Neutrophil (primary cell): Measurements from ENCODE around the gene ABTB2.

Experiments used
- H3K27ac ChIP-seq: fragments of 200-600 bp; sonication (generic); 2 replicates; pipeline ENCODE4 v1.5.1; 2016; ENCODE audit warnings: mild to moderate bottlenecking, moderate library complexity
- H3K27me3 ChIP-seq: fragments of 200-600 bp; sonication (generic); 2 replicates; pipeline ENCODE4 v1.6.0; 2016; ENCODE audit warnings: mild to moderate bottlenecking
- H3K36me3 ChIP-seq: fragments of 200-600 bp; sonication (generic); 2 replicates; pipeline ENCODE4 v1.5.1; 2017
- H3K4me1 ChIP-seq, 2 experiments: fragments of 200-600 bp in 1 of 2; sonication (generic) in 1 of 2; 1 replicate in 1 of 2; 2 replicates in 1 of 2; pipeline versions ENCODE4 v1.5.1 to v1.6.1; 2013 to 2016; ENCODE audit warnings: low read depth in 1 of 2, low read length in 1 of 2, mild to moderate bottlenecking in 1 of 2, moderate library complexity in 1 of 2; ENCODE audit not compliant: control insufficient read depth in 1 of 2, insufficient read depth in 1 of 2
- H3K4me3 ChIP-seq, 2 experiments: fragments of 200-600 bp in 1 of 2; sonication (generic) in 1 of 2; 1 replicate in 1 of 2; 2 replicates in 1 of 2; pipeline ENCODE4 v1.5.1; 2013 to 2016; ENCODE audit warnings: low read depth in 1 of 2, low read length in 1 of 2, mild to moderate bottlenecking in 1 of 2, moderate library complexity in 1 of 2
- H3K9me3 ChIP-seq: fragments of 200-600 bp; sonication (generic); 2 replicates; pipeline ENCODE4 v1.5.1; 2016
- CTCF ChIP-seq: fragments of 200-600 bp; sonication (generic); IDR thresholded peaks from 2 replicates; pipeline ENCODE4 v1.5.1; 2016; ENCODE audit warnings: antibody characterized with exemption

The ABTB2 gene

GRCh38 chr11:34199525-34199924, 158.3 kb downstream of the ABTB2 start:
- no peak overlapping the region for H3K27ac ChIP-seq
- peaks cover 5 to 7% of the 10 kb centered on the region in 2 experiments for H3K4me1 ChIP-seq
- no peak for TF ChIP-seq CTCF
- H3K36me3 ChIP-seq, result peaks cover 24% of the 10 kb centered on the region
- no peaks in the 10 kb centered on the region for H3K9me3 ChIP-seq
- no peak overlapping the region for H3K4me3 ChIP-seq
- H3K27me3 ChIP-seq, result peaks cover 8% of the 10 kb centered on the region

DNA sequence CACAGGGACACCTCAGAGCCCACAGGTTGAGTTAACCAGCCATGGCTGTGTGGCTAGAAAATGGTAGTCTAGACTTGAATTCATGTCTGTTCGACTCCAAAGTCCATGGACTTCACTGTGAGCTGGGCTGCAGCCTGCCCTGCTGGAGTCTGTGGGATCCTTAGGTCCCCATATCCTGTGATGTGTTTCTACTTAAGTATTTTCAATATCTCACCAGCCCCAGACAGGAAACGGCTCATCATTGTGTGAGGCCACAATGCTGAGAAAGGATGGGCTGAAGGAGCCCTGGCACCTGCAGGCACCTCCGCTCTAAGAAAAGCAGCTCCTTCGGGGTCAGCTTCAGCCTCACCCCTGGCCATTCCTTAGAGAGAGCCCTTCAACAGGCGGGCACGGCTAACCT, 159.3 kb downstream of the ABTB2 start:
- H3K4me1 ChIP-seq, result peaks cover 4 to 6% of the 10 kb centered on the region in 2 experiments
- H3K27ac ChIP-seq, result no peak overlapping the region
- no peak for TF ChIP-seq CTCF
- peaks cover 24% of the 10 kb centered on the region for H3K36me3 ChIP-seq
- H3K4me3 ChIP-seq, result no peak overlapping the region
- no peaks in the 10 kb centered on the region for H3K9me3 ChIP-seq
- H3K27me3 ChIP-seq, result no peaks in the 10 kb centered on the region

GRCh38 chr11:34197256-34197655, 160.6 kb downstream of the ABTB2 start:
- Histone ChIP-seq H3K27ac (no peak overlapping the region), H3K4me3 (no peak overlapping the region), H3K9me3 (no peaks in the 10 kb centered on the region), H3K36me3 (peaks cover 24% of the 10 kb centered on the region), H3K4me1 (no peaks in the 10 kb centered on the region), H3K27me3 (no peaks in the 10 kb centered on the region)
- no peak for TF ChIP-seq CTCF

DNA sequence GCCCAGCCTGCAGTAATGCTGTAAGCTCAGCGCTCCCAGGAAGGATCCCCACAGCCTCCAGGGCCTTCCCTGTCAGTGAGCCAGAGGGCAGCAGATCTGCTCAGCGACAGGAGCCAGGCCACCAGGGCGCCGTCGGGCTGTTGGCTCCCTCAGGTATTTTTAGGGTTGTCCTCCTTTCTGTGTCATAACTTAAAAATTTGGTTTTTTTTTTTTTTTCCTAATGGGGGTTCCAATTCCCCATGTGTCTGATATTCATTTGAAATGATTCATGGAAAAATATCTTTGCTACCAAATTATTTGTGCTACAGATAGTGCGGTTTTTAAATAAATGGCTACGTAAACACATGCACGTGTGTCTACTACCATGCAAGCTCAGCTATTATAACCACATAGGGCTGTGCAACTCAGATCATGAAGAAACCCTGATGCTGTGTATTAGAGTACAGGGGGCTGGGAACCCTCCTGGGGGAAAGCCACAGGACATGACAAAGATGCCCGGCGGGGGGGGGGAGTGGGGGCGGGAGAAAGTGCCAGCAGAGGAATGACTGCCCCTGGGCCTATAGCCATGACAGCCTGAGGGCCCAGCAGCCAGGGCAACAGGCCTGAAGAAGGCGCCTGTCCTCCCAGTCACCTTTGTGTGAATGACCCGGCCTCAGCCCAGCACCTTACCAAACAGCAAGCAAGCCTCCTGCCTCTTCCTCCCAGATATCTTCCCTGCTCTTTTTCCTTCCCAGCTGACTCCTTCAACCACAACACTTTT, 163.1 kb downstream of the ABTB2 start:
- no peak overlapping the region for H3K27ac ChIP-seq
- H3K4me1 ChIP-seq, result no peaks in the 10 kb centered on the region
- no peak for TF ChIP-seq CTCF
- no peaks in the 10 kb centered on the region for H3K9me3 ChIP-seq
- H3K27me3 ChIP-seq, result no peaks in the 10 kb centered on the region
- H3K36me3 ChIP-seq, result peaks cover 24% of the 10 kb centered on the region
- H3K4me3 ChIP-seq, result no peak overlapping the region

DNA sequence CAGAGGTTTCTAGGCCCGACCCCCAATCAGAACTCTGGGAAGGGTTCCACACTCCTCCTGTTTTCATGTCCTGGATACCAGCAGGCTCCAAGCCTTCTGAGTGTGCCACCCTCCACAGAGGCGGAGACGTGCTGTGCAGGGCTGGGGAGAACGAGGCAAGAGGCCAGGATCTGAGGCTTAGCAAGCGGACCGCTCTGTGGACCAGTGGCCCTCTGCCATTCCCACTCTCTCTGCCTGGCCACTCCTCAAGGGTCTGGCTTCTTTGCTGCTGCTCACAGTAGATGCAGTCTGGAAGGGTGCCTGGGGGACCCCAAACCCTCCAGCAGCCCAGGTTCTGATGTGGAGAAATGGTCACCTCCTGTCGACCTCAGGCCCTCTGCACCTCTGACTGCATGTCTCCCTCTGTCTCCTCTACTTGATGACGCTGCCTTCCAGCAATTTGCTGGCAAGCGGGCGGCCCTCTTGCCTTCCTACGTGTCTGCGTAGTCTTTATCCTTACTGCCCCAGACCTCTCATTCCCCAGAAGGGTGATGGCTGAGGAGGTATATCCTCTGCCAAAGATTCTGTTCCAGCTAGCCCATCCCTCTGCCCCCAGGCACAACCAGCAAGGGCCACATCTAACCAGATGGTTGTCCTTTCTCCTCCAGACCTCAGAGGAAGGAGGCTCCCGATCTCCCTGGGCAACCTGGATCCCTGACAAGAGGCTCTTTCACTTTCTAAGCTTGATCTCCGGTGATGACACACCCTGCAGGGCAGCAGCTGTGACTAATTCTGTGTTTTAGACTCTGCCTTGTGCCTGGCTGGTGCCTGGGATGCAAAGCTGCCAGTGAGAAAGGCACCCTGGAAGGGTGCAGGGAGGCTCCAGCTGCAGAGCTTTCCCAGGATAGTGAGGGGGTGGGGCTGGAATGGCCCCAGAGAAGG, 165.1 kb downstream of the ABTB2 start:
- no peak overlapping the region for H3K4me3 ChIP-seq
- H3K27me3 ChIP-seq, result no peaks in the 10 kb centered on the region
- peaks cover 24% of the 10 kb centered on the region for H3K36me3 ChIP-seq
- H3K4me1 ChIP-seq, result no peaks in the 10 kb centered on the region
- H3K27ac ChIP-seq, result no peak overlapping the region
- no peaks in the 10 kb centered on the region for H3K9me3 ChIP-seq
- TF ChIP-seq CTCF, result no peak
